Neural cell (in vitro differentiated cells): ENCODE data around the gene PPP6R1. TPM values are rescaled to one million over a fixed set of nuclear protein-coding genes. Genes with fewer than 3 reads are reported as not detected.

Source experiments
- H2AFZ ChIP-seq: fragments of 200-600, 300-800 bp; sonication (generic), shearing (Covaris generic); 2 replicates; pipeline ENCODE4 v1.6.0; 2014; ENCODE audit warnings: low read depth, mild to moderate bottlenecking, antibody characterized with exemption, low read length, moderate library complexity
- H3F3A ChIP-seq: fragments of 200-600 bp; shearing (Covaris generic); 2 replicates; pipeline ENCODE4 v1.6.1; 2016; ENCODE audit warnings: mild to moderate bottlenecking, moderate library complexity, mixed read lengths, antibody characterized with exemption, low read length; ENCODE audit not compliant: insufficient read depth, poor library complexity, severe bottlenecking
- H3K27ac ChIP-seq: fragments of 200-600, 300-800 bp; sonication (generic), shearing (Covaris generic); 2 replicates; pipeline ENCODE4 v1.5.1; 2014; ENCODE audit warnings: mild to moderate bottlenecking, low read length, moderate library complexity
- H3K27me3 ChIP-seq: fragments of 300-800, 200-600 bp; sonication (generic), shearing (Covaris generic); 2 replicates; pipeline ENCODE4 v1.6.0; 2014; ENCODE audit warnings: mild to moderate bottlenecking, low read depth, low read length, moderate library complexity; ENCODE audit not compliant: insufficient read depth
- H3K36me3 ChIP-seq: fragments of 300-800, 200-600 bp; sonication (generic), shearing (Covaris generic); 2 replicates; pipeline ENCODE4 v1.5.1; 2014; ENCODE audit warnings: mild to moderate bottlenecking, antibody characterized with exemption, low read length, moderate library complexity; ENCODE audit not compliant: insufficient read depth
- H3K4me2 ChIP-seq: fragments of 300-800, 200-600 bp; sonication (generic), shearing (Covaris generic); 2 replicates; pipeline ENCODE4 v1.6.0; 2014; ENCODE audit warnings: mild to moderate bottlenecking, low read length
- H3K4me3 ChIP-seq: fragments of 300-800, 200-600 bp; sonication (generic), shearing (Covaris generic); 2 replicates; pipeline ENCODE4 v1.5.1; 2014; ENCODE audit warnings: mild to moderate bottlenecking, low read length, moderate library complexity
- H3K79me2 ChIP-seq: fragments of 200-600 bp; shearing (Covaris generic); replicated peaks from 2 replicates; pipeline ENCODE4 v1.6.0; 2014; ENCODE audit warnings: mild to moderate bottlenecking, low read length, moderate library complexity; ENCODE audit not compliant: insufficient read depth
- H3K9ac ChIP-seq: fragments of 300-800, 200-600 bp; sonication (generic), shearing (Covaris generic); 2 replicates; pipeline ENCODE4 v1.6.1; 2016; ENCODE audit warnings: mild to moderate bottlenecking, low read length, mixed read lengths
- H3K9me2 ChIP-seq: fragments of 200-600 bp; shearing (Covaris generic); 2 replicates; pipeline ENCODE4 v1.6.1; 2016; ENCODE audit warnings: mild to moderate bottlenecking, low read length, mixed read lengths; ENCODE audit not compliant: insufficient read depth
- H3K9me3 ChIP-seq: fragments of 200-600, 300-800 bp; sonication (generic), shearing (Covaris generic); 2 replicates; pipeline ENCODE4 v1.6.1; 2016; ENCODE audit warnings: mild to moderate bottlenecking, mixed run types, low read length, moderate library complexity, mixed read lengths
- H4K20me1 ChIP-seq: fragments of 200-600 bp; shearing (Covaris generic); 2 replicates; pipeline ENCODE4 v1.6.1; 2016; ENCODE audit warnings: mild to moderate bottlenecking, mixed run types; ENCODE audit not compliant: insufficient read depth
- CTCF ChIP-seq: fragments of 450-650 bp; IDR thresholded peaks from 2 replicates; pipeline ENCODE4 v1.5.1; 2014; ENCODE audit warnings: antibody characterized with exemption, mild to moderate bottlenecking, moderate library complexity; ENCODE audit not compliant: poor library complexity, severe bottlenecking
- EP300 ChIP-seq: fragments of 450-650 bp; conservative IDR thresholded peaks from 2 replicates; pipeline ENCODE4 v1.6.1; 2014; ENCODE audit warnings: antibody characterized with exemption, mild to moderate bottlenecking, moderate library complexity; ENCODE audit not compliant: poor library complexity, severe bottlenecking
- EZH2 ChIP-seq: fragments of 200-600, 300-800 bp; shearing (Covaris generic), sonication (generic); IDR thresholded peaks from 2 replicates; pipeline ENCODE4 v1.6.1; 2014; ENCODE audit warnings: antibody characterized with exemption, low read length, borderline replicate concordance, mild to moderate bottlenecking; ENCODE audit not compliant: insufficient read depth, poor library complexity, severe bottlenecking
- MXI1 ChIP-seq: fragments of 450-650 bp; conservative IDR thresholded peaks from 2 replicates; pipeline ENCODE4 v1.6.1; 2014; ENCODE audit warnings: antibody characterized with exemption, mild to moderate bottlenecking; ENCODE audit not compliant: poor library complexity, severe bottlenecking
- POLR2AphosphoS5 ChIP-seq: IDR thresholded peaks from 2 replicates; pipeline ENCODE4 v1.6.1; 2012
- RAD21 ChIP-seq: fragments of 450-650 bp; conservative IDR thresholded peaks from 2 replicates; pipeline ENCODE4 v1.6.1; 2014; ENCODE audit warnings: antibody characterized with exemption, mild to moderate bottlenecking, moderate library complexity
- REST ChIP-seq: IDR thresholded peaks from 2 replicates; pipeline ENCODE4 v1.6.1; 2012; ENCODE audit warnings: borderline replicate concordance
- SMC3 ChIP-seq: fragments of 450-650 bp; conservative IDR thresholded peaks from 2 replicates; pipeline ENCODE4 v1.6.1; 2014; ENCODE audit warnings: antibody characterized with exemption, mild to moderate bottlenecking, moderate library complexity; ENCODE audit not compliant: poor library complexity
- TAF1 ChIP-seq: IDR thresholded peaks from 2 replicates; pipeline ENCODE4 v1.6.1; 2012; ENCODE audit warnings: low read depth
- polyA plus RNA-seq: library from polyadenylated mRNA; depleted of rRNA; stranded (reverse); fragments of >200 nt; gene quantifications from 2 replicates; pipeline ENCODE4 v1.2.3, GENCODE V29; 2014

The PPP6R1 gene
- polyA plus RNA-seq, 1 donor from 2014 or later: 20.0 TPM

GRCh38 chr19:55230329-55230728 lies 28.5 kb downstream of the PPP6R1 start:
- H4K20me1 ChIP-seq: no peaks in the 10 kb centered on the region
- no peaks in the 10 kb centered on the region for H3K27me3 ChIP-seq
- no peak for TF ChIP-seq MXI1
- no peak for TF ChIP-seq TAF1
- no peak for TF ChIP-seq RAD21
- TF ChIP-seq EP300: no peak
- TF ChIP-seq EZH2: no peak
- no peak for TF ChIP-seq SMC3
- H3K36me3 ChIP-seq: no peaks in the 10 kb centered on the region
- H3K27ac ChIP-seq: no peak overlapping the region
- H3K9me3 ChIP-seq: no peaks in the 10 kb centered on the region
- no peak overlapping the region for H3K4me2 ChIP-seq
- no peaks in the 10 kb centered on the region for H3F3A ChIP-seq
- H3K9ac ChIP-seq: no peak overlapping the region
- no peak overlapping the region for H2AFZ ChIP-seq
- H3K9me2 ChIP-seq: no peaks in the 10 kb centered on the region
- no peaks in the 10 kb centered on the region for H3K79me2 ChIP-seq
- no peak overlapping the region for H3K4me3 ChIP-seq

- no peak overlapping the region for H3K4me3 ChIP-seq
- H3K4me2 ChIP-seq: no peak overlapping the region
- H3K27me3 ChIP-seq: no peaks in the 10 kb centered on the region
- H3K9me2 ChIP-seq: no peaks in the 10 kb centered on the region
- H3F3A ChIP-seq: no peaks in the 10 kb centered on the region
- no peak overlapping the region for H3K9ac ChIP-seq
- H3K79me2 ChIP-seq: no peaks in the 10 kb centered on the region
- TF ChIP-seq POLR2AphosphoS5 (no peak), RAD21 (no peak), MXI1 (no peak), CTCF (no peak), REST (no peak), SMC3 (no peak), EP300 (no peak), EZH2 (no peak), TAF1 (no peak)
- no peak overlapping the region for H3K27ac ChIP-seq
- no peaks in the 10 kb centered on the region for H3K36me3 ChIP-seq
- no peak overlapping the region for H2AFZ ChIP-seq
- H3K9me3 ChIP-seq: no peaks in the 10 kb centered on the region
- H4K20me1 ChIP-seq: no peaks in the 10 kb centered on the region
These were observed 29.0 kb downstream of the PPP6R1 start for GRCh38 chr19:55229789-55230182.
